Colonic mucosa (tissue), 4 donors: ENCODE data around the gene CEP250. TPM values are rescaled to one million over a fixed set of nuclear protein-coding genes. Genes with fewer than 3 reads are reported as not detected.

Source experiments
- DNase-seq: peaks from one replicate; pipeline ENCODE4 v3.0.0-alpha.2; 2020
- H3K27ac ChIP-seq: fragments of 200-600 bp; one replicate; pipeline ENCODE4 v1.8.0; 2021
- H3K27me3 ChIP-seq: fragments of 200-600 bp; one replicate; pipeline ENCODE4 v1.8.0; 2021
- H3K36me3 ChIP-seq: fragments of 200-600 bp; one replicate; pipeline ENCODE4 v1.8.0; 2021
- H3K4me1 ChIP-seq: fragments of 200-600 bp; one replicate; pipeline ENCODE4 v1.8.0; 2021; ENCODE audit warnings: mild to moderate bottlenecking
- H3K4me3 ChIP-seq: fragments of 200-600 bp; one replicate; pipeline ENCODE4 v1.8.0; 2021
- H3K9ac ChIP-seq, 2 donors: one replicate each; pipeline ENCODE4 v1.7.0; 2013; ENCODE audit warnings: control low read depth in 2 of 2, low read depth in 2 of 2, low read length in 2 of 2
- H3K9me3 ChIP-seq: fragments of 200-600 bp; one replicate; pipeline ENCODE4 v1.8.0; 2021
- CTCF ChIP-seq: fragments of 200-600 bp; IDR thresholded peaks from one replicate; pipeline ENCODE4 v1.8.0; 2022; ENCODE audit warnings: antibody characterized with exemption, mild to moderate bottlenecking
- intact Hi-C: fragments of 100-400 bp; cut with DNase I; formaldehyde crosslinking; loops from one replicate; pipeline ENCODE4 v1.14.1; 2022
- microRNA-seq: library from miRNA; unstranded; fragments of <30 nt; microRNA quantifications from one replicate; pipeline ENCODE4, GENCODE V29; 2019
- total RNA-seq, 2 donors: library from RNA; stranded (reverse); fragmentation: NEBNext Ultra II Directional in 1 of 2; extraction: Animal tissue kit (Norgen Biotek cat#: 25700) in 1 of 2; gene quantifications; one replicate each; pipeline ENCODE4 v1.2.1, GENCODE V29; 2021
- donor health status: healthy.
- donor health status: DM: no; HTN: no; CAD: no.
- donor health status: DM: no; HTN: no; CAD: no.

The CEP250 gene
- total RNA-seq, 2 donors from 2014 or later: 30.7 to 41.5 TPM

GRCh38 chr20:35563834-35564233 is 108.4 kb downstream of the CEP250 start:
- no peak for DNase-seq
- Histone ChIP-seq H3K4me1 (no peaks in the 10 kb centered on the region), H3K4me3 (no peak overlapping the region), H3K9me3 (no peaks in the 10 kb centered on the region), H3K9ac (no peak overlapping the region), H3K27me3 (no peaks in the 10 kb centered on the region), H3K27ac (no peak overlapping the region), H3K36me3 (no peaks in the 10 kb centered on the region)
- TF ChIP-seq CTCF: no peak
- intact Hi-C loops: no loop called here

GRCh38 chr20:35564905-35565304 is 109.5 kb downstream of the CEP250 start:
- TF ChIP-seq CTCF: no peak
- Histone ChIP-seq H3K9me3 (no peaks in the 10 kb centered on the region), H3K4me3 (no peak overlapping the region), H3K27ac (no peak overlapping the region), H3K36me3 (no peaks in the 10 kb centered on the region), H3K4me1 (no peaks in the 10 kb centered on the region), H3K9ac (no peak overlapping the region), H3K27me3 (no peaks in the 10 kb centered on the region)
- no peak for DNase-seq
- intact Hi-C loops: no loop called here

- Histone ChIP-seq H3K27me3 (no peaks in the 10 kb centered on the region), H3K9me3 (no peaks in the 10 kb centered on the region), H3K4me1 (no peaks in the 10 kb centered on the region), H3K9ac (no peak overlapping the region), H3K36me3 (no peaks in the 10 kb centered on the region), H3K4me3 (no peak overlapping the region), H3K27ac (no peak overlapping the region)
- TF ChIP-seq CTCF: no peak
- DNase-seq: no peak
- intact Hi-C loops: no loop called here
Measured at GRCh38 chr20:35568645-35569044, 113.2 kb downstream of the CEP250 start.

Small RNAs within 50 kb of the gene (microRNA-seq; reads per million reads assigned to microRNA genes)
- not detected for gene MIR1289-1

Other genes with a start within 250 kb of the CEP250 start
- under 1 TPM; 0.15 to 0.50 TPM for gene MMP24, start 228.9 kb upstream of the CEP250 start, total RNA-seq
- gene MMP24OS, start 177.5 kb upstream of the CEP250 start, total RNA-seq: 100 to 1,000 TPM in 1 of 2 donors, 10 to 100 TPM in 1; 83.9 to 123 TPM
- 100 to 1,000 TPM; 163 to 194 TPM for gene EIF6, start 170.8 kb upstream of the CEP250 start, total RNA-seq
- under 1 TPM in 1 of 2 donors, not detected in 1; 0.45 TPM for gene FAM83C, start 163.2 kb upstream of the CEP250 start, total RNA-seq
- 10 to 100 TPM; 50.4 to 85.6 TPM for gene UQCC1, start 43.6 kb upstream of the CEP250 start, total RNA-seq
- gene GDF5, start 17.4 kb upstream of the CEP250 start, total RNA-seq: under 1 TPM in 1 of 2 donors, not detected in 1; 0.27 TPM
- gene C20orf173, start 74.1 kb downstream of the CEP250 start, total RNA-seq: not detected
- 100 to 1,000 TPM; 233 to 270 TPM for gene ERGIC3, start 86.5 kb downstream of the CEP250 start, total RNA-seq
- 1 to 10 TPM; 5.7 to 8.6 TPM for gene SPAG4, start 160.2 kb downstream of the CEP250 start, total RNA-seq
- 100 to 1,000 TPM; 137 to 152 TPM for gene CPNE1, start 209.3 kb downstream of the CEP250 start, total RNA-seq
- gene RBM12, start 209.3 kb downstream of the CEP250 start, total RNA-seq: 10 to 100 TPM; 63.8 to 74.5 TPM
- gene NFS1, start 243.8 kb downstream of the CEP250 start, total RNA-seq: 10 to 100 TPM; 42.0 to 45.1 TPM
- gene ROMO1, start 243.8 kb downstream of the CEP250 start, total RNA-seq: 100 to 1,000 TPM; 189 to 268 TPM